ENCODE measurements around the gene MARVELD3.
"Not testable (repeated sequence)": the region's sequence is repeated elsewhere in the genome, so short reads cannot be mapped to it uniquely, and the experiment has no call there.

Gene MARVELD3

GRCh38 chr16:71626018-71626857 is at the start of gene MARVELD3:
Gene MARVELD3 (plus strand): TSS chr16:71626184. CDS start chr16:71626230, 46 bp downstream.
- no peak for DNase-seq

- DNase-seq: no peak
These were observed 49.0 kb upstream of the MARVELD3 start, which contains the start of gene TAT for GRCh38 chr16:71576971-71577370. Gene TAT (minus strand): TSS chr16:71577092. CDS start chr16:71576415, 677 bp downstream.

- DNase-seq: not testable (repeated sequence)
These were observed 43.5 kb upstream of the MARVELD3 start for GRCh38 chr16:71582553-71582848.

- no peak for DNase-seq
These were observed 41.3 kb upstream of the MARVELD3 start for GRCh38 chr16:71584543-71585317.

GRCh38 chr16:71585318-71585703 is 40.7 kb upstream of the MARVELD3 start:
- no peak for DNase-seq

GRCh38 chr16:71589334-71589733 is 36.6 kb upstream of the MARVELD3 start:
- DNase-seq: not testable (repeated sequence)

- DNase-seq: not testable (repeated sequence)
These were observed 35.9 kb upstream of the MARVELD3 start for GRCh38 chr16:71590071-71590470.

- DNase-seq: no peak
These were observed 35.4 kb upstream of the MARVELD3 start for GRCh38 chr16:71590584-71590983.

GRCh38 chr16:71591917-71592316 is 34.1 kb upstream of the MARVELD3 start:
- DNase-seq: no peak

GRCh38 chr16:71593048-71593999 is 32.7 kb upstream of the MARVELD3 start:
- DNase-seq: no peak

- no peak for DNase-seq
These were observed 31.9 kb upstream of the MARVELD3 start for GRCh38 chr16:71594000-71594646.

- DNase-seq: not testable (repeated sequence)
These were observed 30.6 kb upstream of the MARVELD3 start for GRCh38 chr16:71595340-71595826.

- DNase-seq: not testable (repeated sequence)
These were observed 27.6 kb upstream of the MARVELD3 start for GRCh38 chr16:71598426-71598825.

- DNase-seq: no peak
These were observed 25.2 kb upstream of the MARVELD3 start for GRCh38 chr16:71600822-71601221.

GRCh38 chr16:71609066-71609465 is 16.9 kb upstream of the MARVELD3 start:
- DNase-seq: no peak

- no peak for DNase-seq
These were observed 15.5 kb upstream of the MARVELD3 start for GRCh38 chr16:71610447-71610846.

- DNase-seq: peak; percentile 85 to 89
These were observed 14.8 kb upstream of the MARVELD3 start for GRCh38 chr16:71610936-71611871.

GRCh38 chr16:71614956-71615355 is 11.0 kb upstream of the MARVELD3 start:
- DNase-seq: not testable (repeated sequence)

GRCh38 chr16:71618429-71618828 is 7.6 kb upstream of the MARVELD3 start:
- DNase-seq: no peak

GRCh38 chr16:71622088-71622487 is 3.9 kb upstream of the MARVELD3 start:
- DNase-seq: no peak

GRCh38 chr16:71623597-71623996 is 2.4 kb upstream of the MARVELD3 start:
- DNase-seq: no peak
